Body of pancreas (tissue), 4 donors: Measurements from ENCODE around the gene CKMT1B. TPM values are rescaled to one million over a fixed set of nuclear protein-coding genes. Genes with fewer than 3 reads are reported as not detected.
"Not testable (repeated sequence)": the region's sequence is repeated elsewhere in the genome, so short reads cannot be mapped to it uniquely, and the experiment has no call there.

Experiments used
- ATAC-seq: fragments of 150-250 bp; one replicate; pipeline ENCODE4 v1.9.1; 2016
- DNase-seq, 4 donors: peaks; one replicate each; pipeline ENCODE4 v3.0.0-alpha.2; 2019
- H3K27ac ChIP-seq, 4 donors: fragments of 200-600 bp; sonication (generic); 1 replicate in 3 of 4; 2 replicates in 1 of 4; pipeline versions ENCODE4 v1.5.1 to v1.6.1; 2016 to 2019; ENCODE audit warnings: mild to moderate bottlenecking in 1 of 4, mixed read lengths in 1 of 4, moderate library complexity in 1 of 4
- H3K27me3 ChIP-seq, 2 donors: fragments of 200-600 bp; sonication (generic); one replicate each; pipeline ENCODE4 v1.6.0; 2016; ENCODE audit warnings: mild to moderate bottlenecking in 1 of 2
- H3K36me3 ChIP-seq, 2 donors: fragments of 200-600 bp; sonication (generic); replicated peaks in 1 of 2; 2 replicates each; pipeline ENCODE4 v1.5.1; 2016; ENCODE audit warnings: low read depth in 2 of 2; ENCODE audit not compliant: insufficient read depth in 1 of 2
- H3K4me1 ChIP-seq: fragments of 200-600 bp; sonication (generic); one replicate; pipeline ENCODE4 v1.6.0; 2016
- H3K4me3 ChIP-seq, 2 donors: fragments of 200-600 bp; sonication (generic); 1 replicate in 1 of 2; 2 replicates in 1 of 2; pipeline ENCODE4 v1.5.1; 2016 to 2019
- H3K9me3 ChIP-seq, 3 donors: fragments of 200-600 bp; sonication (generic); 1 replicate in 2 of 3; 2 replicates in 1 of 3; pipeline ENCODE4 v1.5.1; 2016
- CTCF ChIP-seq, 7 experiments: fragments of 450-650 bp in 4 of 7; fragments of 200-600 bp in 3 of 7; sonication (generic) in 3 of 7; IDR thresholded peaks; one replicate each; pipeline ENCODE4 v1.5.1; 2016 to 2019; ENCODE audit warnings: antibody characterized with exemption in 7 of 7
- POLR2A ChIP-seq, 3 donors: fragments of 450-650 bp; IDR thresholded peaks; one replicate each; pipeline ENCODE4 v1.6.1; 2016; ENCODE audit warnings: antibody characterized with exemption in 3 of 3, mild to moderate bottlenecking in 2 of 3
- WGBS, 2 donors: methylation state at CpG; one replicate each; pipeline ENCODE4 v1.1.5; 2017; 5-methylcytosine and 5-hydroxymethylcytosine counted together
- intact Hi-C: fragments of 100-400 bp; cut with DNase I; formaldehyde crosslinking; loops from one replicate; pipeline ENCODE4 v1.15.1; 2023
- total RNA-seq, 2 donors: library from RNA; depleted of rRNA; stranded (reverse); fragments of >200 nt; gene quantifications; one replicate each; pipeline ENCODE4 v1.1.0, GENCODE V29; 2016

CKMT1B gene
- total RNA-seq, 2 donors from 2014 or later: 5.9 to 13.5 TPM

- no peaks in the 10 kb centered on the region for H3K36me3 ChIP-seq
- DNase-seq: no peak
- ATAC-seq: no peak
- no peaks in the 10 kb centered on the region for H3K4me1 ChIP-seq
- no peak overlapping the region for H3K27ac ChIP-seq
- no peak for TF ChIP-seq CTCF (IDR thresholded peaks at IDR 0.05)
- TF ChIP-seq POLR2A (IDR thresholded peaks at IDR 0.05): no peak
- no peaks in the 10 kb centered on the region for H3K9me3 ChIP-seq
- H3K4me3 ChIP-seq: no peak overlapping the region
- no peaks in the 10 kb centered on the region for H3K27me3 ChIP-seq
- 94 to 96% methylated on average over 4 of the region's 4 CpGs for WGBS, 2 donors
- intact Hi-C loops: no loop called here
Observed at GRCh38 chr15:43552256-43552655, 41.6 kb upstream of the CKMT1B start.

- DNase-seq: no peak
- ATAC-seq: no peak
- Histone ChIP-seq H3K27me3 (no peaks in the 10 kb centered on the region), H3K9me3 (no peaks in the 10 kb centered on the region), H3K4me3 (no peak overlapping the region), H3K27ac (no peak overlapping the region), H3K4me1 (no peaks in the 10 kb centered on the region), H3K36me3 (no peaks in the 10 kb centered on the region)
- 73 to 78% methylated on average over 2 of the region's 2 CpGs for WGBS, 2 donors
- TF ChIP-seq CTCF (IDR thresholded peaks at IDR 0.05) (no peak), POLR2A (IDR thresholded peaks at IDR 0.05) (no peak)
- intact Hi-C loops: no loop called here
Observed at GRCh38 chr15:43552986-43553385, 40.8 kb upstream of the CKMT1B start.

GRCh38 chr15:43562753-43563152 is 31.1 kb upstream of the CKMT1B start:
- H3K4me1 ChIP-seq, H3K27ac ChIP-seq, intact Hi-C loops, H3K36me3 ChIP-seq, H3K4me3 ChIP-seq, ATAC-seq, H3K9me3 ChIP-seq, DNase-seq, H3K27me3 ChIP-seq: not testable (repeated sequence)
- WGBS, 2 donors: no CpG with 5 or more reads among the region's 3 CpGs

- H3K4me1 ChIP-seq, H3K4me3 ChIP-seq, H3K27me3 ChIP-seq, H3K27ac ChIP-seq, H3K9me3 ChIP-seq, ATAC-seq, H3K36me3 ChIP-seq, intact Hi-C loops, DNase-seq: not testable (repeated sequence)
- no CpG with 5 or more reads among the region's 8 CpGs for WGBS, 2 donors
Observed at GRCh38 chr15:43563793-43564192, 30.0 kb upstream of the CKMT1B start.

GRCh38 chr15:43566615-43567014 is 27.2 kb upstream of the CKMT1B start:
- H3K4me3 ChIP-seq, H3K27ac ChIP-seq, H3K9me3 ChIP-seq, H3K36me3 ChIP-seq, intact Hi-C loops, DNase-seq, H3K4me1 ChIP-seq, H3K27me3 ChIP-seq, ATAC-seq: not testable (repeated sequence)
- no CpG with 5 or more reads among the region's 2 CpGs for WGBS, 2 donors

- H3K9me3 ChIP-seq, DNase-seq, ATAC-seq, H3K4me3 ChIP-seq, H3K4me1 ChIP-seq, H3K27ac ChIP-seq, H3K27me3 ChIP-seq, H3K36me3 ChIP-seq, intact Hi-C loops: not testable (repeated sequence)
- WGBS, 2 donors: no CpG with 5 or more reads among the region's 1 CpG
Observed at GRCh38 chr15:43574607-43575006, 19.2 kb upstream of the CKMT1B start.

GRCh38 chr15:43589778-43590466 is 3.9 kb upstream of the CKMT1B start, which contains the start of gene PPIP5K1:
Gene PPIP5K1, minus strand, starts transcription at chr15:43590208. Its CDS starts 5,704 bp downstream, at chr15:43584504.
- H3K27ac ChIP-seq, H3K9me3 ChIP-seq, DNase-seq, H3K4me3 ChIP-seq, intact Hi-C loops, H3K4me1 ChIP-seq, H3K27me3 ChIP-seq, H3K36me3 ChIP-seq: not testable (repeated sequence)
- peak; percentile 96 for ATAC-seq
- WGBS, 2 donors: no CpG with 5 or more reads among the region's 54 CpGs

GRCh38 chr15:43592841-43593240 is 986 bp upstream of the CKMT1B start:
- WGBS, 2 donors: 14 to 23% methylated on average over 4 of the region's 8 CpGs
- H3K9me3 ChIP-seq, H3K4me1 ChIP-seq, H3K27me3 ChIP-seq, H3K27ac ChIP-seq, DNase-seq, H3K36me3 ChIP-seq, intact Hi-C loops, ATAC-seq, H3K4me3 ChIP-seq: not testable (repeated sequence)

GRCh38 chr15:43599131-43599530 is 5.3 kb downstream of the CKMT1B start:
- ATAC-seq, H3K27me3 ChIP-seq, intact Hi-C loops, H3K27ac ChIP-seq, H3K4me3 ChIP-seq, H3K4me1 ChIP-seq, H3K9me3 ChIP-seq, H3K36me3 ChIP-seq, DNase-seq: not testable (repeated sequence)
- 75 to 77% methylated on average over 5 to 6 of the region's 6 CpGs for WGBS, 2 donors

GRCh38 chr15:43600200-43600599 is 6.4 kb downstream of the CKMT1B start:
- DNase-seq, H3K4me1 ChIP-seq, ATAC-seq, H3K36me3 ChIP-seq, intact Hi-C loops, H3K27me3 ChIP-seq, H3K4me3 ChIP-seq, H3K9me3 ChIP-seq, H3K27ac ChIP-seq: not testable (repeated sequence)
- no CpG with 5 or more reads among the region's 2 CpGs for WGBS, 2 donors
